CD14-positive monocyte (primary cell): Measurements from ENCODE around the gene TNFAIP2. TPM values are rescaled to one million over a fixed set of nuclear protein-coding genes. Genes with fewer than 3 reads are reported as not detected.

Source experiments
- DNase-seq, 3 donors: peaks; one replicate each; pipeline ENCODE4 v3.0.0-alpha.2; 2011 to 2022
- H2AFZ ChIP-seq: 2 replicates; pipeline ENCODE4 v1.6.0; 2012; ENCODE audit warnings: mild to moderate bottlenecking, low read depth, low read length, inconsistent platforms; ENCODE audit not compliant: insufficient read depth, poor library complexity, severe bottlenecking
- H3K27ac ChIP-seq, 2 donors: 1 replicate in 1 of 2; 2 replicates in 1 of 2; pipeline ENCODE4 v1.5.1; 2012 to 2013; ENCODE audit warnings: low read length in 2 of 2, control low read depth in 1 of 2, inconsistent platforms in 1 of 2, low read depth in 1 of 2, mild to moderate bottlenecking in 1 of 2
- H3K27me3 ChIP-seq, 2 donors: one replicate each; pipeline versions ENCODE4 v1.6.0 to v1.6.1; 2011 to 2013; ENCODE audit warnings: low read length in 2 of 2; ENCODE audit not compliant: control insufficient read depth in 2 of 2, insufficient read depth in 2 of 2
- H3K36me3 ChIP-seq, 2 donors: replicated peaks in 1 of 2; 1 replicate in 1 of 2; 2 replicates in 1 of 2; pipeline versions ENCODE4 v1.5.1 to v1.6.1; 2012 to 2013; ENCODE audit warnings: low read length in 2 of 2, control low read depth in 1 of 2, inconsistent platforms in 1 of 2, mild to moderate bottlenecking in 1 of 2; ENCODE audit not compliant: insufficient read depth in 2 of 2, control insufficient read depth in 1 of 2
- H3K4me1 ChIP-seq, 2 donors: 1 replicate in 1 of 2; 2 replicates in 1 of 2; pipeline versions ENCODE4 v1.5.1 to v1.6.1; 2012 to 2013; ENCODE audit warnings: low read length in 2 of 2, control low read depth in 1 of 2, inconsistent platforms in 1 of 2, mild to moderate bottlenecking in 1 of 2, moderate library complexity in 1 of 2; ENCODE audit not compliant: insufficient read depth in 2 of 2, control insufficient read depth in 1 of 2
- H3K4me2 ChIP-seq: replicated peaks from 2 replicates; pipeline ENCODE3; 2012; ENCODE audit warnings: low read length, moderate library complexity, mild to moderate bottlenecking; ENCODE audit not compliant: poor library complexity, severe bottlenecking; ENCODE audit errors: extremely low read depth
- H3K4me3 ChIP-seq, 3 experiments: fragments of 200-600 bp in 1 of 3; sonication (generic) in 1 of 3; replicated peaks in 1 of 3; 1 replicate in 2 of 3; 2 replicates in 1 of 3; pipeline ENCODE4 v1.5.1; 2011 to 2013; ENCODE audit warnings: low read length in 3 of 3, mild to moderate bottlenecking in 3 of 3, control low read depth in 2 of 3, low read depth in 2 of 3, inconsistent platforms in 1 of 3, moderate library complexity in 1 of 3
- H3K79me2 ChIP-seq: 2 replicates; pipeline ENCODE4 v1.6.0; 2012; ENCODE audit warnings: mild to moderate bottlenecking, control low read depth, inconsistent platforms, low read length, moderate library complexity; ENCODE audit not compliant: insufficient read depth
- H3K9ac ChIP-seq: 2 replicates; pipeline ENCODE4 v1.6.0; 2017; ENCODE audit warnings: low read length, mild to moderate bottlenecking; ENCODE audit not compliant: insufficient read depth, poor library complexity, severe bottlenecking
- H3K9me3 ChIP-seq, 2 donors: replicated peaks in 1 of 2; 1 replicate in 1 of 2; 2 replicates in 1 of 2; pipeline versions ENCODE4 v1.5.1 to v1.6.1; 2012 to 2013; ENCODE audit warnings: low read length in 2 of 2, control low read depth in 1 of 2; ENCODE audit not compliant: control insufficient read depth in 1 of 2, insufficient read depth in 1 of 2
- H4K20me1 ChIP-seq: 2 replicates; pipeline ENCODE4 v1.6.0; 2012; ENCODE audit warnings: mild to moderate bottlenecking, low read length, control low read depth, moderate library complexity; ENCODE audit not compliant: insufficient read depth
- H3K27ac Mint-ChIP-seq, 7 donors: one replicate each; pipeline ENCODE4 v1.8.0; 2020; ENCODE audit warnings: mild to moderate bottlenecking in 7 of 7, mixed read lengths in 7 of 7, moderate library complexity in 6 of 7, inconsistent platforms in 2 of 7
- H3K27me3 Mint-ChIP-seq, 3 donors: one replicate each; pipeline ENCODE4 v1.8.0; 2021 to 2022; ENCODE audit warnings: low read depth in 3 of 3, mild to moderate bottlenecking in 3 of 3, mixed read lengths in 3 of 3, moderate library complexity in 3 of 3, inconsistent platforms in 1 of 3
- H3K36me3 Mint-ChIP-seq, 2 donors: one replicate each; pipeline ENCODE4 v1.8.0; 2020; ENCODE audit warnings: mixed read lengths in 2 of 2, inconsistent platforms in 1 of 2, mild to moderate bottlenecking in 1 of 2
- H3K4me1 Mint-ChIP-seq: one replicate; pipeline ENCODE4 v1.8.0; 2020; ENCODE audit warnings: mild to moderate bottlenecking, mixed read lengths
- H3K4me3 Mint-ChIP-seq, 2 donors: one replicate each; pipeline ENCODE4 v1.8.0; 2020; ENCODE audit warnings: mild to moderate bottlenecking in 2 of 2, mixed read lengths in 2 of 2, moderate library complexity in 1 of 2
- H3K9me3 Mint-ChIP-seq, 7 donors: one replicate each; pipeline ENCODE4 v1.8.0; 2020 to 2022; ENCODE audit warnings: mixed read lengths in 7 of 7, mild to moderate bottlenecking in 6 of 7, moderate library complexity in 6 of 7, inconsistent platforms in 2 of 7
- CTCF ChIP-seq: fragments of 200-600 bp; IDR thresholded peaks from one replicate; pipeline ENCODE4 v1.8.0; 2022; ENCODE audit warnings: antibody characterized with exemption, mild to moderate bottlenecking
- WGBS: methylation state at CpG from one replicate; pipeline ENCODE4 v1.1.5; 2013; ENCODE audit warnings: missing lambda C conversion rate; ENCODE audit not compliant: insufficient coverage; 5-methylcytosine and 5-hydroxymethylcytosine counted together
- intact Hi-C, 2 donors: fragments of 100-400 bp; cut with micrococcal nuclease; formaldehyde crosslinking; loops; one replicate each; pipeline versions ENCODE4 v1.15.0 to v1.15.1; 2023
- polyA plus RNA-seq, 3 donors: library from polyadenylated mRNA; depleted of rRNA in 1 of 3; unstranded in 2 of 3; stranded (reverse) in 1 of 3; fragments of 300-500 nt in 2 of 3; fragments of >200 nt in 1 of 3; fragmentation: Illumina TruSeq in 2 of 3; gene quantifications; 1 replicate in 2 of 3; 2 replicates in 1 of 3; pipeline ENCODE4 v1.2.3, GENCODE V29; 2012 to 2021

Gene TNFAIP2
- polyA plus RNA-seq, 3 donors: 41.5 to 1,807 (median 50.8) TPM

GRCh38 chr14:103087343-103087835, 35.9 kb upstream of the TNFAIP2 start:
- no peak overlapping the region for H3K4me3 Mint-ChIP-seq
- no peak overlapping the region for H3K9ac ChIP-seq
- no peak overlapping the region for H2AFZ ChIP-seq
- H3K9me3 ChIP-seq: no peaks in the 10 kb centered on the region
- no peak for DNase-seq
- H3K79me2 ChIP-seq: no peaks in the 10 kb centered on the region
- TF ChIP-seq CTCF: no peak
- H3K4me1 ChIP-seq: peaks cover 10 to 15% of the 10 kb centered on the region in 2 donors
- H3K27me3 ChIP-seq: peaks cover 5 to 35% of the 10 kb centered on the region in 2 donors
- H3K27ac ChIP-seq: no peak overlapping the region
- no peak overlapping the region for H3K4me2 ChIP-seq
- H3K36me3 Mint-ChIP-seq: no peaks in the 10 kb centered on the region
- no peaks in the 10 kb centered on the region for H3K36me3 ChIP-seq
- H3K4me1 Mint-ChIP-seq: peaks cover 11% of the 10 kb centered on the region
- no peak overlapping the region for H3K4me3 ChIP-seq
- H3K27me3 Mint-ChIP-seq: peaks cover 24 to 34% (median 24%) of the 10 kb centered on the region in 3 donors
- intact Hi-C loops: no loop called here
- no peak overlapping the region for H3K27ac Mint-ChIP-seq
- 93% methylated on average over 13 of the region's 13 CpGs for WGBS
- H4K20me1 ChIP-seq: no peaks in the 10 kb centered on the region
- H3K9me3 Mint-ChIP-seq: peaks cover 0 to 3% (median 0%) of the 10 kb centered on the region in 7 donors

GRCh38 chr14:103088921-103089320, 34.3 kb upstream of the TNFAIP2 start:
- Histone ChIP-seq H3K4me3 (no peak overlapping the region), H3K9ac (no peak overlapping the region), H3K36me3 (no peaks in the 10 kb centered on the region), H3K4me1 (peaks cover 10 to 15% of the 10 kb centered on the region in 2 donors), H3K9me3 (no peaks in the 10 kb centered on the region), H3K79me2 (no peaks in the 10 kb centered on the region), H2AFZ (no peak overlapping the region), H3K4me2 (no peak overlapping the region), H3K27ac (no peak overlapping the region), H4K20me1 (no peaks in the 10 kb centered on the region), H3K27me3 (peaks cover 5 to 26% of the 10 kb centered on the region in 2 donors)
- H3K27me3 Mint-ChIP-seq: peaks cover 18 to 34% (median 24%) of the 10 kb centered on the region in 3 donors
- DNase-seq: no peak
- 97% methylated on average over 5 of the region's 6 CpGs for WGBS
- no peak for TF ChIP-seq CTCF
- intact Hi-C loops: no loop called here
- H3K4me1 Mint-ChIP-seq: peaks cover 11% of the 10 kb centered on the region
- H3K36me3 Mint-ChIP-seq: no peaks in the 10 kb centered on the region
- no peak overlapping the region for H3K4me3 Mint-ChIP-seq
- peak overlapping the region in 1 of 7 donors; percentile 53 for H3K27ac Mint-ChIP-seq
- H3K9me3 Mint-ChIP-seq: peaks cover 0 to 3% (median 0%) of the 10 kb centered on the region in 7 donors
